Liver (tissue), 9 donors: Measurements from ENCODE around the gene ZNF132. TPM values are rescaled to one million over a fixed set of nuclear protein-coding genes. Genes with fewer than 3 reads are reported as not detected.

Experiments
- DNase-seq: peaks from one replicate; pipeline ENCODE4 v3.0.0-alpha.2; 2017; ENCODE audit warnings: low spot score
- H3K27ac ChIP-seq, 2 donors: one replicate each; pipeline ENCODE4 v1.7.0; 2013; ENCODE audit warnings: inconsistent platforms in 2 of 2, low read length in 2 of 2, control low read depth in 1 of 2, low read depth in 1 of 2, mild to moderate bottlenecking in 1 of 2
- H3K27me3 ChIP-seq, 4 donors: one replicate each; pipeline versions ENCODE4 v1.6.1 to v1.7.0; 2013; ENCODE audit warnings: low read length in 3 of 4, inconsistent platforms in 1 of 4, mild to moderate bottlenecking in 1 of 4, moderate library complexity in 1 of 4; ENCODE audit not compliant: control insufficient read depth in 4 of 4, insufficient read depth in 4 of 4
- H3K36me3 ChIP-seq, 4 donors: one replicate each; pipeline versions ENCODE4 v1.6.1 to v1.7.0; 2013; ENCODE audit warnings: low read length in 3 of 4, mild to moderate bottlenecking in 3 of 4, low read depth in 1 of 4, moderate library complexity in 1 of 4; ENCODE audit not compliant: control insufficient read depth in 4 of 4, insufficient read depth in 3 of 4
- H3K4me1 ChIP-seq, 4 donors: one replicate each; pipeline versions ENCODE4 v1.6.1 to v1.7.0; 2013; ENCODE audit warnings: low read length in 3 of 4, mild to moderate bottlenecking in 3 of 4, moderate library complexity in 1 of 4; ENCODE audit not compliant: control insufficient read depth in 4 of 4, insufficient read depth in 4 of 4
- H3K4me3 ChIP-seq, 3 donors: one replicate each; pipeline versions ENCODE4 v1.6.1 to v1.7.0; 2013; ENCODE audit warnings: low read length in 3 of 3, control low read depth in 1 of 3, low read depth in 1 of 3, mild to moderate bottlenecking in 1 of 3
- H3K9ac ChIP-seq, 2 donors: one replicate each; pipeline ENCODE4 v1.7.0; 2013; ENCODE audit warnings: low read length in 2 of 2, mild to moderate bottlenecking in 2 of 2, moderate library complexity in 2 of 2, control low read depth in 1 of 2, low read depth in 1 of 2
- H3K9me3 ChIP-seq, 4 donors: one replicate each; pipeline versions ENCODE4 v1.6.1 to v1.7.0; 2013; ENCODE audit warnings: low read length in 3 of 4; ENCODE audit not compliant: control insufficient read depth in 4 of 4
- EGR1 ChIP-seq, 2 donors: IDR thresholded peaks; 2 replicates each; pipeline ENCODE4 v1.6.1; 2016 to 2018; ENCODE audit warnings: antibody characterized with exemption in 2 of 2, low read depth in 2 of 2
- FOXA1 ChIP-seq: IDR thresholded peaks from 2 replicates; pipeline ENCODE4 v1.6.1; 2016; ENCODE audit warnings: antibody characterized with exemption
- FOXA2 ChIP-seq: IDR thresholded peaks from 2 replicates; pipeline ENCODE4 v1.6.1; 2016; ENCODE audit warnings: antibody characterized with exemption
- GABPA ChIP-seq, 2 donors: IDR thresholded peaks in 1 of 2; conservative IDR thresholded peaks in 1 of 2; 2 replicates each; pipeline ENCODE4 v1.6.1; 2016; ENCODE audit warnings: antibody characterized with exemption in 2 of 2, mild to moderate bottlenecking in 1 of 2, moderate library complexity in 1 of 2
- HNF4A ChIP-seq, 2 donors: conservative IDR thresholded peaks; 2 replicates each; pipeline ENCODE4 v1.6.1; 2016; ENCODE audit warnings: antibody characterized with exemption in 2 of 2, mild to moderate bottlenecking in 2 of 2
- JUND ChIP-seq, 2 donors: IDR thresholded peaks; 2 replicates each; pipeline ENCODE4 v1.6.1; 2016; ENCODE audit warnings: antibody characterized with exemption in 2 of 2
- NR2F2 ChIP-seq: IDR thresholded peaks from 2 replicates; pipeline ENCODE4 v1.6.1; 2016; ENCODE audit warnings: antibody characterized with exemption
- RAD21 ChIP-seq, 2 donors: IDR thresholded peaks; 2 replicates each; pipeline ENCODE4 v1.6.1; 2016; ENCODE audit warnings: antibody characterized with exemption in 2 of 2, mild to moderate bottlenecking in 2 of 2
- REST ChIP-seq: IDR thresholded peaks from 2 replicates; pipeline ENCODE4 v1.6.1; 2016; ENCODE audit warnings: antibody characterized with exemption, mild to moderate bottlenecking
- SP1 ChIP-seq: IDR thresholded peaks from 2 replicates; pipeline ENCODE4 v1.6.1; 2018; ENCODE audit warnings: antibody characterized with exemption, mild to moderate bottlenecking
- TAF1 ChIP-seq: conservative IDR thresholded peaks from 2 replicates; pipeline ENCODE4 v1.6.1; 2016; ENCODE audit warnings: antibody characterized with exemption, mild to moderate bottlenecking
- YY1 ChIP-seq: IDR thresholded peaks from 2 replicates; pipeline ENCODE4 v1.6.1; 2016; ENCODE audit warnings: antibody characterized with exemption, mild to moderate bottlenecking
- WGBS: extraction: QIAGEN DNeasy Blood & Tissue Kit; methylation state at CpG from one replicate; pipeline ENCODE4 v1.1.7; 2013; 5-methylcytosine and 5-hydroxymethylcytosine counted together
- polyA plus RNA-seq, 2 donors: library from polyadenylated mRNA; stranded (reverse) in 1 of 2; unstranded in 1 of 2; fragments of 200-250 nt in 1 of 2; fragments of >200 nt in 1 of 2; fragmentation: Nextera tagmentation in 1 of 2; extraction: Ambion mirVana in 1 of 2; gene quantifications; one replicate each; pipeline versions ENCODE4 v1.2.1 to v1.2.3, GENCODE V29; 2013 to 2015
- total RNA-seq, 2 donors: library from RNA; depleted of rRNA; stranded (reverse); fragments of >200 nt; gene quantifications; one replicate each; pipeline ENCODE4 v1.2.3, GENCODE V29; 2014
- TF ChIP-seq, protein P1 (sequence below): IDR thresholded peaks from 2 replicates; pipeline ENCODE4 v1.6.1; 2016; ENCODE audit warnings: antibody characterized with exemption
- donor health status: healthy.
- donor health status: healthy.
- donor health status: healthy.
- donor health status: healthy.
- donor health status: healthy.

The ZNF132 gene
- total and polyA plus RNA-seq, 4 donors = 0.64 to 2.0 (median 1.0) TPM

GRCh38 chr19:58466089-58466759 lies 26.3 kb upstream of the ZNF132 start:
- 36% methylated on average over 20 of the region's 20 CpGs for WGBS
- no peak overlapping the region for H3K27ac ChIP-seq

GRCh38 chr19:58460039-58460438 lies 20.1 kb upstream of the ZNF132 start:
- H3K27me3 ChIP-seq = no peaks in the 10 kb centered on the region
- TF ChIP-seq FOXA2 (no peak), GABPA (IDR thresholded peaks at IDR 0.05 in 1 of 2, conservative IDR thresholded peaks at IDR 0.05 in 1 of 2) (no peak), YY1 (no peak), SP1 (no peak), JUND (IDR thresholded peaks at IDR 0.05) (no peak), FOXA1 (no peak), TAF1 (no peak)
- TF ChIP-seq, protein P1, sequence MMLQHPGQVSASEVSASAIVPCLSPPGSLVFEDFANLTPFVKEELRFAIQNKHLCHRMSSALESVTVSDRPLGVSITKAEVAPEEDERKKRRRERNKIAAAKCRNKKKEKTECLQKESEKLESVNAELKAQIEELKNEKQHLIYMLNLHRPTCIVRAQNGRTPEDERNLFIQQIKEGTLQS = no peak
- no peak overlapping the region for H3K27ac ChIP-seq
- H3K36me3 ChIP-seq = peaks cover 4 to 16% (median 8%) of the 10 kb centered on the region in 4 donors
- no peak overlapping the region for H3K9ac ChIP-seq
- 92% methylated on average over 2 of the region's 2 CpGs for WGBS
- no peak for DNase-seq
- no peak overlapping the region for H3K4me3 ChIP-seq
- no peaks in the 10 kb centered on the region for H3K9me3 ChIP-seq
- H3K4me1 ChIP-seq = no peaks in the 10 kb centered on the region

More at GRCh38 chr19:58466089-58466759, 26.3 kb upstream of the ZNF132 start:
- TF ChIP-seq TAF1 (no peak), HNF4A (conservative IDR thresholded peaks at IDR 0.05) (peak in 1 of 2 donors; percentile 4)
- H3K4me1 ChIP-seq = peaks cover 7 to 23% (median 16%) of the 10 kb centered on the region in 4 donors
- H3K9me3 ChIP-seq = no peaks in the 10 kb centered on the region
- no peak for DNase-seq
- H3K27me3 ChIP-seq = no peaks in the 10 kb centered on the region
- peak overlapping the region; percentile 61 to 83 (median 71) for H3K4me3 ChIP-seq
- peaks cover 0 to 2% (median 0%) of the 10 kb centered on the region in 4 donors for H3K36me3 ChIP-seq
- peak overlapping the region in 1 of 2 donors; percentile 97 for H3K9ac ChIP-seq

GRCh38 chr19:58456111-58456510 lies 16.2 kb upstream of the ZNF132 start:
- Histone ChIP-seq H3K9ac (no peak overlapping the region), H3K9me3 (no peaks in the 10 kb centered on the region), H3K36me3 (peaks cover 4 to 24% (median 10%) of the 10 kb centered on the region in 4 donors), H3K4me1 (peaks cover 0 to 10% (median 3%) of the 10 kb centered on the region in 4 donors), H3K4me3 (no peak overlapping the region), H3K27me3 (no peaks in the 10 kb centered on the region), H3K27ac (no peak overlapping the region)
- no peak for TF ChIP-seq FOXA1
- no peak for TF ChIP-seq NR2F2
- no peak for TF ChIP-seq TAF1
- no peak for TF ChIP-seq GABPA (IDR thresholded peaks at IDR 0.05 in 1 of 2, conservative IDR thresholded peaks at IDR 0.05 in 1 of 2)
- TF ChIP-seq JUND (IDR thresholded peaks at IDR 0.05) = no peak
- no peak for TF ChIP-seq RAD21 (IDR thresholded peaks at IDR 0.05)
- no peak for TF ChIP-seq HNF4A (conservative IDR thresholded peaks at IDR 0.05)
- no peak for TF ChIP-seq EGR1 (IDR thresholded peaks at IDR 0.05; ENCODE audit: low read depth in 2 of 2)
- no peak for TF ChIP-seq REST
- no peak for TF ChIP-seq YY1
- 98% methylated on average over 35 of the region's 35 CpGs for WGBS
- no peak for DNase-seq
